ENCODE results near the gene LLCFC1. TPM values are rescaled to one million over a fixed set of nuclear protein-coding genes. Genes with fewer than 3 reads are reported as not detected.

Gene LLCFC1
- total RNA-seq, 2 experiments from 2014 or later: not detected

GRCh38 chr7:142961973-142962926 lies 23.0 kb downstream of the LLCFC1 start, which contains the start of gene KEL:
Gene KEL (minus strand): TSS chr7:142962363. CDS start chr7:142962206, 157 bp downstream.
- CTCF ChIA-PET (ENCODE audit: unreplicated experiment): no interaction called here

DNA sequence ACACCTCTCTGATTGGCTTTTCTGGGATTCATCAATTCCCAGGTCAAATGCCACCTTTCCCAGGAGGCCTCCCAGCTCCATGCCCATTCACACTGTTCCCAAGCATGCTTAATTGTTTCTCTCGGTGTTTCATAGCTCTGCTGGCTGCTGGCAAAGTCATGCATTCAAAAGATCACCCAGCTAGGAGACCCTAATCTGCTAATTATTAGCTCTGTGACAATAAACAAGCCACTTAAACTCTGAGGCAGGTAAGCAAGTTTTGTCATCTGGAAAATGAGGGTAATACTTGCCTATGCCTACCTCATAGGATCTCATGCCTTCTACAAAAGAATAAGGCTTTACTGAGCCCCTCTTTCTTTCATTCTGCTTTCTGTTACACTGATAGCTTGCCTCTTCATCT lies 23.7 kb downstream of the LLCFC1 start:
- ChIA-PET POLR2A (no interaction called here), CTCF (ENCODE audit: unreplicated experiment) (no interaction called here)
- H2AFZ ChIP-seq (ENCODE audit: low read length): no peak overlapping the region
- H3K9me2 ChIP-seq (ENCODE audit: insufficient read depth, low read length): no peaks in the 10 kb centered on the region
- H3K4me3 ChIP-seq (ENCODE audit: low read depth, low read length, poor library complexity, severe bottlenecking): no peak overlapping the region
- no peaks in the 10 kb centered on the region for H4K20me1 ChIP-seq (ENCODE audit: insufficient read depth, low read length)
- no peaks in the 10 kb centered on the region for H3K36me3 ChIP-seq (ENCODE audit: insufficient read depth, low read length)
- no TSS peak for BruUV-seq (replicated peaks)
- intact Hi-C loops (cut with micrococcal nuclease; ENCODE audit: unreplicated experiment): no loop called here
- no peak overlapping the region for H3K4me2 ChIP-seq (ENCODE audit: low read length)
- DNase-seq (ENCODE audit: low spot score): no peak
- H3K79me2 ChIP-seq (ENCODE audit: insufficient read depth, low read depth, low read length): no peaks in the 10 kb centered on the region
- H3K27ac ChIP-seq (ENCODE audit: low read depth, low read length, poor library complexity, severe bottlenecking): no peak overlapping the region
- no peaks in the 10 kb centered on the region for H3K4me1 ChIP-seq (ENCODE audit: insufficient read depth, low read length, poor library complexity, severe bottlenecking)
- TF ChIP-seq CTCF (conservative IDR thresholded peaks at IDR 0.05; ENCODE audit: low read length): no peak
- no peak for TF ChIP-seq EZH2phosphoT487 (IDR thresholded peaks at IDR 0.05; ENCODE audit: borderline replicate concordance, low read depth, low read length)
- no peaks in the 10 kb centered on the region for H3K9me3 ChIP-seq (ENCODE audit: low read length)

More at GRCh38 chr7:142961973-142962926, 23.0 kb downstream of the LLCFC1 start, which contains the start of gene KEL:
- no peaks in the 10 kb centered on the region for H3K9me2 ChIP-seq (ENCODE audit: insufficient read depth, low read length)
- no peak within 1 kb of the TSS for H2AFZ ChIP-seq (ENCODE audit: low read length)
- no peaks in the 10 kb centered on the region for H3K79me2 ChIP-seq (ENCODE audit: insufficient read depth, low read depth, low read length)
- TF ChIP-seq CTCF (conservative IDR thresholded peaks at IDR 0.05; ENCODE audit: low read length) (no peak), EZH2phosphoT487 (IDR thresholded peaks at IDR 0.05; ENCODE audit: borderline replicate concordance, low read depth, low read length) (no peak)
- no peaks in the 10 kb centered on the region for H3K9me3 ChIP-seq (ENCODE audit: low read length)
- H3K4me2 ChIP-seq (ENCODE audit: low read length): no peak within 1 kb of the TSS
- H4K20me1 ChIP-seq (ENCODE audit: insufficient read depth, low read length): no peaks in the 10 kb centered on the region
- H3K4me3 ChIP-seq (ENCODE audit: low read depth, low read length, poor library complexity, severe bottlenecking): no peak within 1 kb of the TSS
- H3K4me1 ChIP-seq (ENCODE audit: insufficient read depth, low read length, poor library complexity, severe bottlenecking): no peaks in the 10 kb centered on the region
- intact Hi-C loops (cut with micrococcal nuclease; ENCODE audit: unreplicated experiment): no loop called here
- H3K27ac ChIP-seq (ENCODE audit: low read depth, low read length, poor library complexity, severe bottlenecking): no peak within 1 kb of the TSS
- POLR2A ChIA-PET: no interaction called here
- BruUV-seq (replicated peaks): no TSS peak
- no peak for DNase-seq (ENCODE audit: low spot score)
- H3K36me3 ChIP-seq (ENCODE audit: insufficient read depth, low read length): no peaks in the 10 kb centered on the region

GRCh38 chr7:142963993-142964392 lies 24.7 kb downstream of the LLCFC1 start:
- ChIA-PET POLR2A (no interaction called here), CTCF (ENCODE audit: unreplicated experiment) (no interaction called here)
- Histone ChIP-seq H4K20me1 (ENCODE audit: insufficient read depth, low read length) (no peaks in the 10 kb centered on the region), H3K36me3 (ENCODE audit: insufficient read depth, low read length) (no peaks in the 10 kb centered on the region), H3K9me3 (ENCODE audit: low read length) (no peaks in the 10 kb centered on the region), H2AFZ (ENCODE audit: low read length) (no peak overlapping the region), H3K9me2 (ENCODE audit: insufficient read depth, low read length) (no peaks in the 10 kb centered on the region), H3K4me1 (ENCODE audit: insufficient read depth, low read length, poor library complexity, severe bottlenecking) (no peaks in the 10 kb centered on the region), H3K4me2 (ENCODE audit: low read length) (no peak overlapping the region), H3K4me3 (ENCODE audit: low read depth, low read length, poor library complexity, severe bottlenecking) (no peak overlapping the region), H3K79me2 (ENCODE audit: insufficient read depth, low read depth, low read length) (no peaks in the 10 kb centered on the region), H3K27ac (ENCODE audit: low read depth, low read length, poor library complexity, severe bottlenecking) (no peak overlapping the region)
- BruUV-seq (replicated peaks): no TSS peak
- TF ChIP-seq CTCF (conservative IDR thresholded peaks at IDR 0.05; ENCODE audit: low read length) (no peak), EZH2phosphoT487 (IDR thresholded peaks at IDR 0.05; ENCODE audit: borderline replicate concordance, low read depth, low read length) (no peak)
- DNase-seq (ENCODE audit: low spot score): no peak
- intact Hi-C loops (cut with micrococcal nuclease; ENCODE audit: unreplicated experiment): no loop called here

Data from OCI-LY7 (cell line).